Neutrophil (primary cell): ENCODE measurements around the gene RPS6KA2.

Experiments
- H3K27ac ChIP-seq: fragments of 200-600 bp; sonication (generic); 2 replicates; pipeline ENCODE4 v1.5.1; 2016; ENCODE audit warnings: mild to moderate bottlenecking, moderate library complexity
- H3K27me3 ChIP-seq: fragments of 200-600 bp; sonication (generic); 2 replicates; pipeline ENCODE4 v1.6.0; 2016; ENCODE audit warnings: mild to moderate bottlenecking
- H3K36me3 ChIP-seq: fragments of 200-600 bp; sonication (generic); 2 replicates; pipeline ENCODE4 v1.5.1; 2017
- H3K4me1 ChIP-seq, 2 experiments: fragments of 200-600 bp in 1 of 2; sonication (generic) in 1 of 2; 1 replicate in 1 of 2; 2 replicates in 1 of 2; pipeline versions ENCODE4 v1.5.1 to v1.6.1; 2013 to 2016; ENCODE audit warnings: low read depth in 1 of 2, low read length in 1 of 2, mild to moderate bottlenecking in 1 of 2, moderate library complexity in 1 of 2; ENCODE audit not compliant: control insufficient read depth in 1 of 2, insufficient read depth in 1 of 2
- H3K4me3 ChIP-seq, 2 experiments: fragments of 200-600 bp in 1 of 2; sonication (generic) in 1 of 2; 1 replicate in 1 of 2; 2 replicates in 1 of 2; pipeline ENCODE4 v1.5.1; 2013 to 2016; ENCODE audit warnings: low read depth in 1 of 2, low read length in 1 of 2, mild to moderate bottlenecking in 1 of 2, moderate library complexity in 1 of 2
- H3K9me3 ChIP-seq: fragments of 200-600 bp; sonication (generic); 2 replicates; pipeline ENCODE4 v1.5.1; 2016
- TF ChIP-seq, protein P1 (sequence below): fragments of 200-600 bp; sonication (generic); IDR thresholded peaks from 2 replicates; pipeline ENCODE4 v1.5.1; 2016; ENCODE audit warnings: antibody characterized with exemption

Gene RPS6KA2

DNA sequence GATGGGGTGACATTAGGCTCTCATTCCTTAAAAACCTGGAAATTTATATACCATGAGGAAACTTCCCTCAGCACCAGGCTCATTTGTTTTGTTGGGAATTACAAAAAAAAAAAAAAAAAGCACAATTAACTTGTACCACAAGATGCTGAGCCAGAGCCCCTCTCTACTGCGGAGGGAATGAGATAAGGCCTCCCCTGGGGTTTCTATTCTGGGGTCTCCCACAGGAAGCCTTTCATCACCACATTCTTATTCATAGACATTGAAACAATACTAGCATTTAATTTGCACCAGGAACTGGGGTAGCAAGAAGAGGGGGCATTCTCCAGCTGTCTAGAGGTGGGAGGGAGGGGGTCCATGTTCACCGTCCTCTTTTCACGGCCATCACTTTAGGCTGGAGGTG, 23.0 kb upstream of the RPS6KA2 start:
- TF ChIP-seq, protein P1, sequence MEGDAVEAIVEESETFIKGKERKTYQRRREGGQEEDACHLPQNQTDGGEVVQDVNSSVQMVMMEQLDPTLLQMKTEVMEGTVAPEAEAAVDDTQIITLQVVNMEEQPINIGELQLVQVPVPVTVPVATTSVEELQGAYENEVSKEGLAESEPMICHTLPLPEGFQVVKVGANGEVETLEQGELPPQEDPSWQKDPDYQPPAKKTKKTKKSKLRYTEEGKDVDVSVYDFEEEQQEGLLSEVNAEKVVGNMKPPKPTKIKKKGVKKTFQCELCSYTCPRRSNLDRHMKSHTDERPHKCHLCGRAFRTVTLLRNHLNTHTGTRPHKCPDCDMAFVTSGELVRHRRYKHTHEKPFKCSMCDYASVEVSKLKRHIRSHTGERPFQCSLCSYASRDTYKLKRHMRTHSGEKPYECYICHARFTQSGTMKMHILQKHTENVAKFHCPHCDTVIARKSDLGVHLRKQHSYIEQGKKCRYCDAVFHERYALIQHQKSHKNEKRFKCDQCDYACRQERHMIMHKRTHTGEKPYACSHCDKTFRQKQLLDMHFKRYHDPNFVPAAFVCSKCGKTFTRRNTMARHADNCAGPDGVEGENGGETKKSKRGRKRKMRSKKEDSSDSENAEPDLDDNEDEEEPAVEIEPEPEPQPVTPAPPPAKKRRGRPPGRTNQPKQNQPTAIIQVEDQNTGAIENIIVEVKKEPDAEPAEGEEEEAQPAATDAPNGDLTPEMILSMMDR, result no peak
- Histone ChIP-seq H3K9me3 (no peaks in the 10 kb centered on the region), H3K27ac (no peak overlapping the region), H3K27me3 (no peaks in the 10 kb centered on the region), H3K4me1 (no peaks in the 10 kb centered on the region), H3K4me3 (no peak overlapping the region), H3K36me3 (no peaks in the 10 kb centered on the region)

DNA sequence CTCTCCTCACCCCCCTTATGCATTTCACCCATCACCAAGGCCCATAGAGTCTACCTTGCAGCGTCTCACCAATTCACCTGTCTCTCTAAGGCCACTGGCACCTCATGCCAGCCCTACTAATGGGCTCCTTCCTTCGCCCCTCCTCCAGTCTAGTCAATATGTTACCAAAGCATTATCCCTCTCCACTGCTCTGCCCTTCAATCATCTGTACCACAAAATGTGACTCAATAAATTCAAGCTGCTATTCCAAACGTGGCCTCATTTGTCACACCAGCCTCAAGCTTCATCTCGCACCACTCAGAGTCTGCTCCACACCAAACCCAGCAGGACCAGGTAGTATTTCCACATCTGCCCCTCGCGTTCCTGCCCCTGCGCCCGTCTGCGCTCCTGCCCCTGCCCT, 21.8 kb upstream of the RPS6KA2 start:
- Histone ChIP-seq H3K27ac (no peak overlapping the region), H3K36me3 (no peaks in the 10 kb centered on the region), H3K9me3 (no peaks in the 10 kb centered on the region), H3K4me1 (peaks cover 2 to 5% of the 10 kb centered on the region in 2 experiments), H3K27me3 (no peaks in the 10 kb centered on the region), H3K4me3 (no peak overlapping the region)
- TF ChIP-seq, protein P1, result no peak

DNA sequence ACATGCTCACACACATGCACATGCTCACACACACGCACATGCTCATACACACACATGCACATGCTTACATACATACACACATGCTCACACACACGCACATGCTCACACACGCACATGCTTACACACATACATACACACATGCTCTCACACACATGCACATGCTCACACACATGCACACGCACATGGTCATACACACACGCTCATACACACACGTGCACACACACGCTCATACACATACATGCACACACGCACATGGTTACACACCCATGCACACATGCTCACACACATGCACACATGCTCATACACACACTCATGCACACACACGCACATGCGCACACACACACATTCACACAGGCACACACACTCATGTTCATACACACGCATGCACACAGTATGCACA, 20.8 kb upstream of the RPS6KA2 start:
- Histone ChIP-seq H3K9me3 (no peaks in the 10 kb centered on the region), H3K27me3 (no peaks in the 10 kb centered on the region), H3K4me3 (no peak overlapping the region), H3K4me1 (peaks cover 2 to 12% of the 10 kb centered on the region in 2 experiments), H3K36me3 (no peaks in the 10 kb centered on the region), H3K27ac (no peak overlapping the region)
- TF ChIP-seq, protein P1, result no peak

DNA sequence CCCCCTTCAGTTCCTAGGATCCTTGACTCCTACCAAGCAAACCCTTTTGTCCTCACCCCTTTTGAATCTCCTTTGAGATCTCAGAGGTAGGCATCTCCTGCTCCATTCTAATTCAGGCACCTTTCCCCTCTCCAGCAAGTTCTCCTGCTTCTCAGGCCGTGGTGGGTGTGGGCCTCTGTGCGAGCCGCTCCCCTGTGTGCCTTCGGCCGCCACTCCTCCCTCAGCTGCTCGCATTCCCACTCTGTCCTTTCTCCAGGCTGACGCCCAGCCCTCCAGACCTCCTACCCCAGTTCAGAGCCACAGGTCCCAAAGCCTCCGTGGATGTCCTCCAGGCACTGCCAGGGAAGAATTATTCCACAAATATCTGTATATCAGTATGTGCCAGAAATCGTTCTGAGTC, 19.7 kb upstream of the RPS6KA2 start:
- no peaks in the 10 kb centered on the region for H3K27me3 ChIP-seq
- no peak overlapping the region for H3K27ac ChIP-seq
- H3K4me1 ChIP-seq, result peaks cover 2 to 18% of the 10 kb centered on the region in 2 experiments
- TF ChIP-seq, protein P1, result no peak
- no peaks in the 10 kb centered on the region for H3K9me3 ChIP-seq
- H3K4me3 ChIP-seq, result no peak overlapping the region
- H3K36me3 ChIP-seq, result no peaks in the 10 kb centered on the region

DNA sequence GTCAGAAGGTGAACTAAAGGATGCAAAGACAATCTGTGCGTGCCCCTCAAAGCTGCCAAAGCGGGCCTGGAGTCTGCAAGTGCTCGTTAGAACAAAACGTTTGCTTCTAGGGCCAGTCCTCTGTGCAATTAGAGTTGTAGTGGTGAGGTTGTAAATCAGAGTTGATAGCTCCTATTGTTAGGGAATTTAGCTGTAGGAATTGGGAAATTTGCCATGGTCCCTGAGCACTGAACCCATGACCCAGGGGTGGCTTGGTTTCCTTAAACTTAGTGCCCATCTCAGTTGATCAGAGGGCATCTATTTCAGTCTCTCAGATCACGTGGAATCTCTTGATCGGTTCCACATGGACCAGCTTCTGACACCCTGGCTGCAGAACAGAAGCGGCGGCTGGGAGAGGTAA, 18.8 kb upstream of the RPS6KA2 start:
- Histone ChIP-seq H3K27ac (no peak overlapping the region), H3K27me3 (no peaks in the 10 kb centered on the region), H3K9me3 (no peaks in the 10 kb centered on the region), H3K4me1 (peaks cover 2 to 19% of the 10 kb centered on the region in 2 experiments), H3K4me3 (no peak overlapping the region), H3K36me3 (no peaks in the 10 kb centered on the region)
- TF ChIP-seq, protein P1, result no peak

DNA sequence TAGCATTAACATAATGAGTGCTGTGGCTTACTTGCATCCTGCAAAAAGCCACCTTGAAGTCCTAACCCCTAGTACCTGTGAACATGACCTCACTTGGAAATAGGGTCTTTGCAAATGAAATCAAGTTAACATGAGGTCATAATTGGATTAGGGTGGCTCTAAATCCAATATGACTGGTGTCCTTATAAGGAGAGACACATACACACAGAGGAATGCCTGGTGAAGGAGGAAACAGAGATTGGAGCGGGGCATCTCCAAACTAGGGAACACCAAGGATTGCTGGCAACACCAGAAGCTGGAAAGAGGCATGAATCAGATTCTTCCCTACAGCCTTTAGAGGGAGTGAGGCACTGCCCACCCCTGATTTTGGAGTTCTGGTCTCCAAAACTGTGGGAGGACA, 17.6 kb upstream of the RPS6KA2 start:
- no peaks in the 10 kb centered on the region for H3K36me3 ChIP-seq
- TF ChIP-seq, protein P1, result no peak
- no peak overlapping the region for H3K27ac ChIP-seq
- peaks cover 8 to 31% of the 10 kb centered on the region in 2 experiments for H3K4me1 ChIP-seq
- no peaks in the 10 kb centered on the region for H3K9me3 ChIP-seq
- no peak overlapping the region for H3K4me3 ChIP-seq
- no peaks in the 10 kb centered on the region for H3K27me3 ChIP-seq
